WI38 (cell line): ENCODE data around the gene SIT1.

ENCODE experiments used
- H3K4me3 ChIP-seq: 2 replicates; pipeline ENCODE4 v1.5.1; 2011; ENCODE audit warnings: low read depth, mild to moderate bottlenecking, control low read depth, low read length
- CTCF ChIP-seq: IDR thresholded peaks from 2 replicates; pipeline ENCODE4 v1.5.1; 2012; ENCODE audit warnings: low read depth, mild to moderate bottlenecking, control low read depth, low read length

Gene SIT1

DNA sequence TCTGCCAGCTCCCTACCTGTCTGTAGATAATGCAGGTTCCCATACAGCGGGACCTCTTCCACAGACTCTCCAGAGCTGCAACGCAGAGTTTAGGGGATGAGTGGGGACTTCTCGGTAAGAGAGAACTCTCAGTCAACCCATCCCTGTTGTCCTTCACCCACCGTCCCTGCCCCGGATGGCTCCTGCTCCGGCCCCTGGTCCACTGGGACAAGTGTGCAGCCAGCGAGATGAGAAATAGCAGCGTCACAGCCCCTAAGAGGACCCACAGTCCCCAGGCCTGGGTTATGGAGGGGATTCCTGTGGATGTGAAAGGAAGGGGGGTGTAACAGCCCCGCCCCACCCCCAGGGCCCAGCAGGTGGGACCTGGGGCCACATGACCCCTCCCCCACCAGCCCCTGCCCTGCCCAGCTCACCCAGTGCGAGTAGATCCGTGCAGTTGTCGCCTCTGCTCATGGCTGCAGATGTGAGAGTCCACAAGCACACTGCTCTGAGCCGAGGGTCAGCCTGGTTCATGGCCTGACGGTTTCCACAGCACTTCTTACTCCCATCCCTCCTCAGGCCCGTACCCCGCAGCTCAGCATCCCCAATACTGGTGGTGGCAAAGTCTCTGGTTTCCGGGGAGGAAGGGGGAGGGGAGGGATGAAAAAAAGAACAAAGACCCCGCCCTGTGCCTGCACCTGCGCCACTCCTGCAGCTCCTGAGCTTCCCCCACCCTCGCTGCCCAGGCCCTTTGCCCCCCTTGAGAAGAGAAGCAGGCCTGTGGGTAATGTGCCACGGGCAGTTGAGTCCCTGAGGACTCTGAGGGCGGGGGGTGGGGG lies at the start of gene SIT1:
TSS of gene SIT1 (minus strand) at position 591 of the 818 bp plus-strand sequence. CDS start at position 513, 78 bp downstream.
- no peak within 1 kb of the TSS for H3K4me3 ChIP-seq

DNA sequence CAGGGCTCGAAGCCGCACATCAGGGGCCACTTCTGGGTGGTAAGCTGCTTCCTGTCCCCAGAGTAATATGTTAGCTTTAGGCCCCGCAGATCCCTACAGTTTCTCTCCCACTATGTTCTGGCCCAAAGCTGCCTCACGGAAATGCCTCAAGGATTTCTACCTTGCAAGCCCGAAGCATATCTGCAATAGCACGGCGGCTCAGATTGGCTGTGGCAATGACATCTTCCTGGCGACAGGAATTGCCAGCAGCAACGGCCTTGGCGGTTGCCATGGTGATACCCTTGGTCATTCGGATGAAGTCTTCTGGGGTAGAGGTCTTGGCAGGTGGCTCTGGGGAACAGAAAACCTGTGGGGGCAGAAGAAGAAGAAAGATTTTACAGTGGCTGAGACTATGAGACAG lies 49.3 kb upstream of the SIT1 start:
- no peak overlapping the region for H3K4me3 ChIP-seq
- TF ChIP-seq CTCF = no peak

More for the DNA sequence above, at the start of gene SIT1:
- TF ChIP-seq CTCF = no peak

DNA sequence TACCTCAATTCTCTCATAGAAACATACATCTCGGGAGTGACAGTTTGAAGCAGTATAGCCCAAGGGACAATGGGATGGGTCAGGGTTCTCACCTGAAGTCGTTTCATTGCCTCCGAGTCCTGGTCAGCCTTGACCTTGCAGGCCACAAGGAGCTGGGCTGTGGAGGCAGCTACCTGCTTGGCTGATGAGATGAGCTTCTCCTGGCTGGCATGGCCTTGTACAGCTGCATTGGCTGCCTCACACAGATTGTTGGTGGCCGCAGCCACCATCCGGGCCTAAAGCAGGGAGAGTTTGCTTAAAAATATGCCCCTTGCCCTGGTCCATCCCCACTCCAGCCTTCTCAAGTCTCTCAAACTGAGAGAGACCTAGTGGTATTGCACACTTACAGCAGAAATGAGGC lies 47.5 kb upstream of the SIT1 start:
- no peak for TF ChIP-seq CTCF
- no peak overlapping the region for H3K4me3 ChIP-seq

DNA sequence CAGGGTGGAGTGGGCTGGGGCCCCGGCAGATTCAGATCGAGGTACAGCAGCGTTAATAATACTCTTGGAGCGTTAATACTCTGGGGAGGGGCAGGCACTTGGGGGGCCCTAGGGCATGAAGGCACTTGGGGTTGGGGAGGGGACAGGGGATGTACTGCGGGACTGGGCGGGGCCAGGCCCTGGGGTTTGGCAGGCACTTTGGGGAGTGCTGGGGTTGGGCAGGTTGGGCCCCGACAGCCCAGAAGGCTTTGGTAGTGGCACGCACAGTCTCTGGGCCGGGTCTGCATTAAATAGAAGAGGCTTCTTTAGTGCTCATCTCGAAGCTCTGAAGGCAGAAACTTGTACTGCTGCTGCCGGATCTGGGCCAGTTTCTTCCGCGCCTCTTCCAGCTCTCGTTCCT lies 46.8 kb upstream of the SIT1 start:
- TF ChIP-seq CTCF = no peak
- no peak overlapping the region for H3K4me3 ChIP-seq

DNA sequence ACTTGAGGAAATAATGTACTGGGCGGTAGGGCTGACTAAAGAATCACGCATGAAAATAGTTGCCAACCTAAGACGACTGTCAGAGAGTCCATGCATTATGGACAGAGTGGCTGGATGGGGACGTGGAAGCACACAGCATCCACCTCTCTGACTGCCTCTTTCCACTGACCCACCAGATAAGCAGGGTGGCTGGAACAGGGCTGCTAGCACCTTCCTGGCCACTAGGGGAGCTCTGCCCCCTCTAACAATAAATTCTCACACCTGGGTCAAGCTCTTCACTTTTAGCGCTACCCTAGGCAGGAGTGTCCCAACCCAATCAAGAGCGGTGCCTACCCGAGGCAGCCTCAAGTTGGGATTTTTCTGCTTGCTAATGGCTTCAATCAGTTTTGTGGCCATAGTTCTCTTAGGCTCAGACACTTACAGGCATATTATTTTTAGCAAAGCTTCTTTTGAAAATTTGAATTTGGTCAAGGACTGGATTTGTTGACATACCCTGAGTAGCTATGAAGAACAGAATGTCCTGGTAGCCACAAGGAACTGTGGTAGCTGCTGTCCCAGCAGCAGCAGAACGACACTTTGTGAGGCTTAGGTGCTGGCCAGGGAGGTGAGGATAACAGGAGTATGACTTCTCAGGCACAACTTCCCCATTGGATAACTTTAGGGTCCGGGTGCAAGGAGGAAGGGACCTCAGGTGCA lies 45.9 kb upstream of the SIT1 start:
- TF ChIP-seq CTCF = peak; percentile 90
- no peak overlapping the region for H3K4me3 ChIP-seq

DNA sequence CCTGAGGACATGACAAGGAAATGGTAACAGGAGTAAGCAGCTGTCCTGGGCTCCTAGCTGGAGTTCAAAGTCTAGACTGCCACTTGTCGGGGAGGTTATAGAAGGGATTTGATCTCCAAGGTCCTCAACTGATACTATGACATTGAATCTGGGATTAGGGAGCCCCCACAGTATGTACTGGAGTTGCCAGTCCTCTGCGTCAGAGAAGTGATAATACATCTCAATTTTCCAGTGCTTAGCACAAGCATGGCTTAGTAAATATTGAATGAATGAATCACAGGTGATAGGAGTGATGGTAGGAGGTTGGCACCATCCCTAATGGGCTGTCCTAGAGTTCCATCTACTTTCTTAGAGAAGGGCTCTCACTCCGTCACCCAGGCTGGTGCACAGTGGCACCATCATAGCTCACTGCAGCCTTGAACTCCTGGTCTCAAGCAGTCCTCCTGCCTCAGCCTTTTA lies 45.2 kb upstream of the SIT1 start:
- no peak overlapping the region for H3K4me3 ChIP-seq
- TF ChIP-seq CTCF = no peak

- no peak overlapping the region for H3K4me3 ChIP-seq
Observed at GRCh38 chr9:35691757-35692301, 41.1 kb upstream of the SIT1 start.

More at GRCh38 chr9:35691757-35692301, 41.1 kb upstream of the SIT1 start:
- TF ChIP-seq CTCF = no peak
